SH-SY5Y (cell line): Measurements from ENCODE around the gene PRDX6.

Source experiments
- GATA2 ChIP-seq: IDR thresholded peaks from 2 replicates; pipeline ENCODE4 v1.6.1; 2011; ENCODE audit warnings: mild to moderate bottlenecking, low read depth, low read length
- GATA3 ChIP-seq: IDR thresholded peaks from 2 replicates; pipeline ENCODE4 v1.6.1; 2011; ENCODE audit warnings: low read depth, mild to moderate bottlenecking, low read length, moderate library complexity

- TF ChIP-seq GATA3 (no peak), GATA2 (no peak)
These were observed 52.0 kb downstream of the PRDX6 start for GRCh38 chr1:173529106-173529505.
